ENCODE measurements around the gene ZNF786. TPM values are rescaled to one million over a fixed set of nuclear protein-coding genes. Genes with fewer than 3 reads are reported as not detected.
"Not testable (repeated sequence)": the region's sequence is repeated elsewhere in the genome, so short reads cannot be mapped to it uniquely, and the experiment has no call there.

The ZNF786 gene
- total and polyA plus RNA-seq, 7 donors: 2.1 to 4.4 (median 3.1) TPM

DNA sequence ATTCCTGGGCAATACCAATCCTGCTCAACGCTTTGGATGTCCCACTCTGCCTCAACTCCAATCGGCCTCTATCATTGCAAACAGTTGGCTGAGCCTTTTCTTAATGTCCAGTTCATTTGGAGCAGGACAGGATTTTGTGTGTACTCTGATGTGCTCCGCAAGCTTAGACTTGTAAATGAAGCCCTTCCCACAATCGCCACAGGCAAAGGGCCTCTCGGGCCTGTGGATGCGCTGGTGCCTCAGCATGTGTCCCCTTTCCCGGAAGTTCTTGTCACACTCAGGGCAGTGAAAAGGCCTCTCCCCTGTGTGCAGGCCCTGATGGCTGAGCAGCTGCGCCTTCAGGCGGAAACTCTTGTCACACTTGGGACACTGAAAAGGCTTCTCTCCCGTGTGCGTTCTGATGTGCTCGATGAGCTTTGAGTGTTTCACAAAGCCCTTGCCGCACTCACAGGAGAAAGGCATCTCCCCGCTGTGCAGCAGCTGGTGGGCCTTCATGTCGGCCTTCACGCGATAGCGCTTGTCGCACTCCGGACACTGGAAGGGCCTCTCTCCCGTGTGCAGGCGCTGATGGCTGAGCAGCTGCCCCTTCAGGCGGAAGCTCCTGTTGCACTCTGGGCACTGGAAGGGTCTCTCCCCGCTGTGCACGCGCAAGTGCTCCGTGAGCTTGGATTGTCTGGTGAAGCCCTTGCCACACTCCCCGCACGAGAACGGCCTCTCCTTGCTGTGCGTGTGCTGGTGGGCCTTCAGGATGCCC, 20.0 kb downstream of the ZNF786 start:
- Histone ChIP-seq H3K36me3 (ENCODE audit: insufficient read depth in 1 of 2, low read depth in 1 of 2) (peaks cover 0 to 56% of the 10 kb centered on the region in 2 donors), H3K4me3 (no peak overlapping the region), H3K27me3 (ENCODE audit: insufficient read depth in 3 of 3, low read length in 2 of 3) (no peaks in the 10 kb centered on the region), H3K27ac (no peak overlapping the region), H3K9me3 (no peaks in the 10 kb centered on the region), H3K4me1 (no peaks in the 10 kb centered on the region)
- 94 to 96% (median 95%) methylated on average over 31 of the region's 31 CpGs for WGBS, 3 donors
- DNase-seq (no peak), ATAC-seq (no peak)
- intact Hi-C loops (cut with DNase I): no loop called here
- TF ChIP-seq, protein P1, sequence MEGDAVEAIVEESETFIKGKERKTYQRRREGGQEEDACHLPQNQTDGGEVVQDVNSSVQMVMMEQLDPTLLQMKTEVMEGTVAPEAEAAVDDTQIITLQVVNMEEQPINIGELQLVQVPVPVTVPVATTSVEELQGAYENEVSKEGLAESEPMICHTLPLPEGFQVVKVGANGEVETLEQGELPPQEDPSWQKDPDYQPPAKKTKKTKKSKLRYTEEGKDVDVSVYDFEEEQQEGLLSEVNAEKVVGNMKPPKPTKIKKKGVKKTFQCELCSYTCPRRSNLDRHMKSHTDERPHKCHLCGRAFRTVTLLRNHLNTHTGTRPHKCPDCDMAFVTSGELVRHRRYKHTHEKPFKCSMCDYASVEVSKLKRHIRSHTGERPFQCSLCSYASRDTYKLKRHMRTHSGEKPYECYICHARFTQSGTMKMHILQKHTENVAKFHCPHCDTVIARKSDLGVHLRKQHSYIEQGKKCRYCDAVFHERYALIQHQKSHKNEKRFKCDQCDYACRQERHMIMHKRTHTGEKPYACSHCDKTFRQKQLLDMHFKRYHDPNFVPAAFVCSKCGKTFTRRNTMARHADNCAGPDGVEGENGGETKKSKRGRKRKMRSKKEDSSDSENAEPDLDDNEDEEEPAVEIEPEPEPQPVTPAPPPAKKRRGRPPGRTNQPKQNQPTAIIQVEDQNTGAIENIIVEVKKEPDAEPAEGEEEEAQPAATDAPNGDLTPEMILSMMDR (IDR thresholded peaks at IDR 0.05): no peak

DNA sequence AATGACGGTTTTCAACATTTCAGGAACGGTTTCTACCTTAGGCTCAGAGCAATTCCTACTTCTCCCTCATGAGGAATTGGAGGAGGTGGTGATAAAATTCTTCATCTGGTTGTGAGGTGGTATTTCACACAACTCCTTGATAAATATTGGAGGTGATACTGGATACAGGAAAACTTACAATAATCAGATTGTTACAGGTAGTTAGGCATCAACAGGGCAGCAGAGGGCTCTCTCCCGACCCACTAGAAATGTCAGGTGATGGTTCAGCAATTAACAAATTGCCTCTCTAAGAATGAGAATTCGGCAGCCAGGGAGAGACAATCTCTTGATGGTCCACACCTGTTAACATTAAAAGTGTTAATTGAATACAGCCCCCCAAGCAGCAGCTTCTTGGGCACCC, 22.6 kb downstream of the ZNF786 start:
- no peak for DNase-seq
- Histone ChIP-seq H3K27ac (no peak overlapping the region), H3K27me3 (ENCODE audit: insufficient read depth in 3 of 3, low read length in 2 of 3) (no peaks in the 10 kb centered on the region), H3K36me3 (ENCODE audit: insufficient read depth in 1 of 2, low read depth in 1 of 2) (peaks cover 0 to 43% of the 10 kb centered on the region in 2 donors), H3K9me3 (no peaks in the 10 kb centered on the region), H3K4me3 (no peak overlapping the region), H3K4me1 (no peaks in the 10 kb centered on the region)
- TF ChIP-seq, protein P1 (IDR thresholded peaks at IDR 0.05): no peak
- ATAC-seq: no peak
- WGBS, 3 donors: 76 to 82% (median 77%) methylated on average over 4 of the region's 4 CpGs
- intact Hi-C loops (cut with DNase I): loop anchor here in 1 of 2 donors (5.0 kb wide), 1 partner anchor 61 kb away; no protein-coding TSS in a partner anchor

DNA sequence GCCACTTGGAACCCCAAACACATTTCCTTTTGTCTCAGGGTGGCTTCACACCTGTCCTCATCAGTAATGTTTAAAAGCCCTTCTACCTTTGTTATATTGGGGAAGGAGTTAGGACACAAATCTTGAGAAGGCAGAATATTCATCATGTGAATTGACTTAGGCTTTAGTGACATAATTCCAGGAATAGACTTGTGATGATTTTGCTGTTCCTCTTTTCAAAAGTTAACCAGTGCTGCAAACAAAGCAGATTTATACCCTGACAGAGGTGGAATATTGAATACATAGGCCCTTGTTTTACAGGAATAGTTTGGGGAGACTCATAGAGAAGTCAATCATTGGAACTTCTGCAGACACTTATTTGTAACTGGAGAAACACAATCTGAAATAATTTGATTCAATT, 27.0 kb downstream of the ZNF786 start:
- Histone ChIP-seq H3K27ac (no peak overlapping the region), H3K4me1 (no peaks in the 10 kb centered on the region), H3K9me3 (no peaks in the 10 kb centered on the region), H3K36me3 (ENCODE audit: insufficient read depth in 1 of 2, low read depth in 1 of 2) (peaks cover 0 to 8% of the 10 kb centered on the region in 2 donors), H3K27me3 (ENCODE audit: insufficient read depth in 3 of 3, low read length in 2 of 3) (no peaks in the 10 kb centered on the region), H3K4me3 (no peak overlapping the region)
- TF ChIP-seq, protein P1 (IDR thresholded peaks at IDR 0.05): no peak
- intact Hi-C loops (cut with DNase I): no loop called here
- ATAC-seq (no peak), DNase-seq (no peak)

GRCh38 chr7:149062217-149062899, 28.2 kb downstream of the ZNF786 start:
- intact Hi-C loops (cut with DNase I); ATAC-seq; DNase-seq; H3K4me1 ChIP-seq; H3K27me3 ChIP-seq (ENCODE audit: insufficient read depth in 3 of 3, low read length in 2 of 3); H3K27ac ChIP-seq; H3K36me3 ChIP-seq (ENCODE audit: insufficient read depth in 1 of 2, low read depth in 1 of 2); H3K4me3 ChIP-seq; H3K9me3 ChIP-seq: not testable (repeated sequence)
- 56 to 77% (median 65%) methylated on average over 10 of the region's 10 CpGs for WGBS, 3 donors

DNA sequence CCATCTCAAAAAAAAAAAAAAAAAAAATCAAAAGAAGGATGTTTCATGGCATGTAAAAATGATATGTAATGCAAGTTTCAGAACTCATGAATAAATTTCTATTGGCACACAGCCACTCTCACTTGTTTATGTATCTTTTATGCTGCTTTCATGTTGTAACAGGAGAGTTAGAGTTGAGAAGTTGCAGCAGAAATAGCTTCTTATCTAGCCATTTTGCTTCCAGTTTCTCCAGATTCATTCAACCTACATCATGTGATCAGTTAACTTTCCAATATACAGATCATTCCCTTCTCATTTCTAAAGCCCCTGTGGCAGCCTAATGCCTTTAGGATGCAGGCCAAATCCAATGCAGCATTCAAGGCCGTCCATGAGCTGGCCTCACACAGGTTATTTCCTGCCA, 30.4 kb downstream of the ZNF786 start:
- Histone ChIP-seq H3K9me3 (no peaks in the 10 kb centered on the region), H3K4me1 (no peaks in the 10 kb centered on the region), H3K27ac (no peak overlapping the region), H3K4me3 (no peak overlapping the region), H3K36me3 (ENCODE audit: insufficient read depth in 1 of 2, low read depth in 1 of 2) (no peaks in the 10 kb centered on the region), H3K27me3 (ENCODE audit: insufficient read depth in 3 of 3, low read length in 2 of 3) (no peaks in the 10 kb centered on the region)
- TF ChIP-seq, protein P1 (IDR thresholded peaks at IDR 0.05): no peak
- WGBS, 3 donors: 34 to 43% (median 36%) methylated on average over 1 of the region's 1 CpG
- intact Hi-C loops (cut with DNase I): no loop called here
- DNase-seq (no peak), ATAC-seq (no peak)

Data from psoas muscle (tissue), 8 donors.